Esophagus muscularis mucosa (tissue), 4 donors: Measurements from ENCODE around the gene PRKCQ. TPM values are rescaled to one million over a fixed set of nuclear protein-coding genes. Genes with fewer than 3 reads are reported as not detected.

Experiments
- DNase-seq: peaks from one replicate; pipeline ENCODE4 v3.0.0-alpha.2; 2017; ENCODE audit errors: extremely low spot score
- H3K27ac ChIP-seq, 4 donors: fragments of 200-600 bp; sonication (generic); replicated peaks in 1 of 4; 1 replicate in 3 of 4; 2 replicates in 1 of 4; pipeline ENCODE4 v1.5.1; 2016 to 2019; ENCODE audit warnings: mild to moderate bottlenecking in 1 of 4
- H3K27me3 ChIP-seq, 4 donors: fragments of 200-600 bp; sonication (generic); one replicate each; pipeline versions ENCODE4 v1.5.1 to v1.6.0; 2016 to 2019
- H3K36me3 ChIP-seq, 4 donors: fragments of 200-600 bp; sonication (generic); one replicate each; pipeline ENCODE4 v1.5.1; 2016 to 2019
- H3K4me1 ChIP-seq, 4 donors: fragments of 200-600 bp; sonication (generic); one replicate each; pipeline ENCODE4 v1.5.1; 2016 to 2019
- H3K4me3 ChIP-seq, 4 donors: fragments of 200-600 bp; sonication (generic); 1 replicate in 2 of 4; 2 replicates in 2 of 4; pipeline ENCODE4 v1.5.1; 2016 to 2019; ENCODE audit warnings: mild to moderate bottlenecking in 4 of 4, moderate library complexity in 1 of 4
- H3K9me3 ChIP-seq, 4 donors: fragments of 200-600 bp; sonication (generic); 1 replicate in 3 of 4; 2 replicates in 1 of 4; pipeline ENCODE4 v1.5.1; 2016 to 2019
- EP300 ChIP-seq: sonication (generic); formaldehyde crosslinking; IDR thresholded peaks from one replicate; pipeline ENCODE4 v1.6.1; 2017; ENCODE audit warnings: antibody characterized with exemption
- POLR2A ChIP-seq: fragments of 450-650 bp; IDR thresholded peaks from one replicate; pipeline ENCODE4 v1.6.1; 2017; ENCODE audit warnings: antibody characterized with exemption, moderate library complexity, mild to moderate bottlenecking, low read depth
- POLR2AphosphoS5 ChIP-seq, 2 donors: sonication (generic); formaldehyde crosslinking; IDR thresholded peaks; one replicate each; pipeline ENCODE4 v1.6.1; 2017; ENCODE audit warnings: antibody characterized with exemption in 2 of 2
- WGBS: methylation state at CpG from one replicate; pipeline ENCODE4 v1.1.5; 2018; 5-methylcytosine and 5-hydroxymethylcytosine counted together
- intact Hi-C: fragments of 100-400 bp; cut with DNase I; formaldehyde crosslinking; loops from one replicate; pipeline ENCODE4 v1.15.1; 2023
- total RNA-seq, 4 donors: library from RNA; depleted of rRNA; stranded (reverse); fragments of >200 nt; gene quantifications; one replicate each; pipeline versions ENCODE4 v1.1.0 to v1.2.1, GENCODE V29; 2016
- TF ChIP-seq, protein P1 (sequence below), 3 experiments: fragments of 200-600 bp in 2 of 3; fragments of 450-650 bp in 1 of 3; sonication (generic) in 2 of 3; IDR thresholded peaks; one replicate each; pipeline ENCODE4 v1.5.1; 2017 to 2019; ENCODE audit warnings: antibody characterized with exemption in 3 of 3, mild to moderate bottlenecking in 2 of 3, moderate library complexity in 1 of 3

Gene PRKCQ
- total RNA-seq, 4 donors from 2014 or later, result 4.6 to 9.4 (median 6.8) TPM

DNA sequence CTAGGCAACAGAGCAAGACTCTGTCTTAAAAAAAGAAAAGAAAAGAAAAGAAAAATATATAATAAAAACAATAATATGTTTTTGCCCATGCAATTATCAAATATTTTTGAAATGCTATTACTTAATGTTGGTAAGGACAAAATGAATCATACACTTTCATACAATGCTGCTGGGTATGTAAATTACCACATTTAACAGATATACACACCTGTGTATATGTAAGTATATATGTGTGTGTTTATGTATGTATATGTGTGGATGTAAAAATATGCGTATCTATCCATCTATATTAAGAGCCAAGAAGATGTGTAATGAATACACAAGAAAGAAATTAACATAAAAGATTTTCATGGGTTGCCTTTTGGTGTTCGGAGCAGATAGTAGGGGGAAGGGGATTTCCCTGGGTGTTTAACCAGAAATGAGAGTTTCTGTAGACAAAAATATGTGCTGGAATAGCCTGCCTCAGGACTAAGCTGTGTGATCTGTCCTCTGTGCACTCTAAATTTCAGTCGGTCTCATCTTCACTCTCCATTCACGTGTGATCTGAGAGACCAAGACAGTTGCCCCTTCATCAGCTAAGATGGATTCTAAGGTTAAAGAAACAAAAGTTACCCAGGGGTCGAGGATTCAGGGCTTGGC lies 61.2 kb downstream of the PRKCQ start:
- no peak overlapping the region for H3K4me3 ChIP-seq
- TF ChIP-seq EP300, result no peak
- no peak for TF ChIP-seq POLR2AphosphoS5 (IDR thresholded peaks at IDR 0.05)
- TF ChIP-seq, protein P1, sequence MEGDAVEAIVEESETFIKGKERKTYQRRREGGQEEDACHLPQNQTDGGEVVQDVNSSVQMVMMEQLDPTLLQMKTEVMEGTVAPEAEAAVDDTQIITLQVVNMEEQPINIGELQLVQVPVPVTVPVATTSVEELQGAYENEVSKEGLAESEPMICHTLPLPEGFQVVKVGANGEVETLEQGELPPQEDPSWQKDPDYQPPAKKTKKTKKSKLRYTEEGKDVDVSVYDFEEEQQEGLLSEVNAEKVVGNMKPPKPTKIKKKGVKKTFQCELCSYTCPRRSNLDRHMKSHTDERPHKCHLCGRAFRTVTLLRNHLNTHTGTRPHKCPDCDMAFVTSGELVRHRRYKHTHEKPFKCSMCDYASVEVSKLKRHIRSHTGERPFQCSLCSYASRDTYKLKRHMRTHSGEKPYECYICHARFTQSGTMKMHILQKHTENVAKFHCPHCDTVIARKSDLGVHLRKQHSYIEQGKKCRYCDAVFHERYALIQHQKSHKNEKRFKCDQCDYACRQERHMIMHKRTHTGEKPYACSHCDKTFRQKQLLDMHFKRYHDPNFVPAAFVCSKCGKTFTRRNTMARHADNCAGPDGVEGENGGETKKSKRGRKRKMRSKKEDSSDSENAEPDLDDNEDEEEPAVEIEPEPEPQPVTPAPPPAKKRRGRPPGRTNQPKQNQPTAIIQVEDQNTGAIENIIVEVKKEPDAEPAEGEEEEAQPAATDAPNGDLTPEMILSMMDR (IDR thresholded peaks at IDR 0.05), result no peak
- no peak for TF ChIP-seq POLR2A
- H3K4me1 ChIP-seq, result no peaks in the 10 kb centered on the region
- no peaks in the 10 kb centered on the region for H3K36me3 ChIP-seq
- DNase-seq, result no peak
- WGBS, result 76% methylated on average over 5 of the region's 5 CpGs
- H3K27me3 ChIP-seq, result peaks cover 0 to 17% (median 0%) of the 10 kb centered on the region in 4 donors
- intact Hi-C loops, result no loop called here
- H3K27ac ChIP-seq, result no peak overlapping the region
- H3K9me3 ChIP-seq, result no peaks in the 10 kb centered on the region

DNA sequence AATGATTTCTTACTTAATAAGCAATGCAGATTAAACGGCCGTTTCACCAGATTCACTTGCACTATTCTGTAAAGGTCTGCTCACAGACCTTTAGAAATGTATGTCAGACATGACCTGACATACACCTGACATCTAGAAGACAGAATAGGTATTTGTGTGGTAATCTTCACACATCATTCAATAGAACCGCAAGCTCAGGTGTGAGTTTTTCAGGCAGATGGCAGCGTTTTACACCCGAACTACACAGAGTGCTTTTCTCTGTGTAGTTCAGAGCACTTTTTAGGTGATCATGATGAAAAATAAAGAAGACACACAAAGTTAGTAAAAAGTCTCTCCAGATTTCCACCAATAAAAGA lies 63.2 kb downstream of the PRKCQ start:
- DNase-seq, result peak; percentile 37
- intact Hi-C loops, result no loop called here

DNA sequence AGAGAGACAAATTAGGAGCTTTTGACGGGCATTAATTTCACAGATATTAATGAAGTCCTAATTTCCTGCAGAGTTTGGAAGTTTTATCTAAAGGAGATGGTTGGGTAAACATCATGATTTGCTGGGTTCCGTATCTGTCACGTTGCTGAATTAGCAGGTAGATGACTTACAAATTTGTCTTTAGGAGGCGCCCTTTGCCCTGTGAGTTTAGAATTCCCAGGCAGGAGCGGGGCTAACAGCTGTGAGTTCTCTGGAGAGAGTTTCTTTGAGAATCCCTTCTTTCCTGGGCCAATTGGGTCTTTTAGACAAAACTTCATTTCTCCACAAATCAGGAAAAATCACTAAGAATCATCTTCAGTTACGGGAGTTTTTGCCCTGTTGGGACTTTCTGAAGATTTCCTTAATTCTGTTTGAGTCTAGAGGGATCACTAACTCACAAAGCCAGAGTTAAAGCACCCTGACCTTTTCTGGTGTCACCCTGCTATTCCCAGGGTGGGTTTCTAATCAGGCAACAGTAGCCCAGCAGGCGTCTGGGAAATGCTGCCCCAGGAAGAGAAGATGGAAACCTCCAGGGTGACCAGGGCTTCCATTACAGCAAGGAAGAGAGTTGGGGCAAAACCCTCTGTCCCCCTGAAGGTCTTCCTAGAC lies 63.7 kb downstream of the PRKCQ start:
- 52% methylated on average over 7 of the region's 7 CpGs for WGBS
- intact Hi-C loops, result no loop called here
- peak; percentile 79 for DNase-seq
- Histone ChIP-seq H3K9me3 (no peaks in the 10 kb centered on the region), H3K36me3 (no peaks in the 10 kb centered on the region), H3K4me1 (no peaks in the 10 kb centered on the region), H3K27me3 (peaks cover 0 to 17% (median 0%) of the 10 kb centered on the region in 4 donors), H3K27ac (no peak overlapping the region), H3K4me3 (no peak overlapping the region)
- TF ChIP-seq POLR2AphosphoS5 (IDR thresholded peaks at IDR 0.05) (no peak), EP300 (no peak), POLR2A (no peak)
- TF ChIP-seq, protein P1 (IDR thresholded peaks at IDR 0.05), result no peak

More for the DNA sequence above, 63.2 kb downstream of the PRKCQ start:
- Histone ChIP-seq H3K36me3 (no peaks in the 10 kb centered on the region), H3K9me3 (no peaks in the 10 kb centered on the region), H3K4me1 (no peaks in the 10 kb centered on the region), H3K4me3 (no peak overlapping the region), H3K27me3 (peaks cover 0 to 17% (median 0%) of the 10 kb centered on the region in 4 donors), H3K27ac (no peak overlapping the region)
- TF ChIP-seq POLR2A (no peak), EP300 (no peak), POLR2AphosphoS5 (IDR thresholded peaks at IDR 0.05) (no peak)
- TF ChIP-seq, protein P1 (IDR thresholded peaks at IDR 0.05), result no peak
- 82% methylated on average over 5 of the region's 5 CpGs for WGBS

DNA sequence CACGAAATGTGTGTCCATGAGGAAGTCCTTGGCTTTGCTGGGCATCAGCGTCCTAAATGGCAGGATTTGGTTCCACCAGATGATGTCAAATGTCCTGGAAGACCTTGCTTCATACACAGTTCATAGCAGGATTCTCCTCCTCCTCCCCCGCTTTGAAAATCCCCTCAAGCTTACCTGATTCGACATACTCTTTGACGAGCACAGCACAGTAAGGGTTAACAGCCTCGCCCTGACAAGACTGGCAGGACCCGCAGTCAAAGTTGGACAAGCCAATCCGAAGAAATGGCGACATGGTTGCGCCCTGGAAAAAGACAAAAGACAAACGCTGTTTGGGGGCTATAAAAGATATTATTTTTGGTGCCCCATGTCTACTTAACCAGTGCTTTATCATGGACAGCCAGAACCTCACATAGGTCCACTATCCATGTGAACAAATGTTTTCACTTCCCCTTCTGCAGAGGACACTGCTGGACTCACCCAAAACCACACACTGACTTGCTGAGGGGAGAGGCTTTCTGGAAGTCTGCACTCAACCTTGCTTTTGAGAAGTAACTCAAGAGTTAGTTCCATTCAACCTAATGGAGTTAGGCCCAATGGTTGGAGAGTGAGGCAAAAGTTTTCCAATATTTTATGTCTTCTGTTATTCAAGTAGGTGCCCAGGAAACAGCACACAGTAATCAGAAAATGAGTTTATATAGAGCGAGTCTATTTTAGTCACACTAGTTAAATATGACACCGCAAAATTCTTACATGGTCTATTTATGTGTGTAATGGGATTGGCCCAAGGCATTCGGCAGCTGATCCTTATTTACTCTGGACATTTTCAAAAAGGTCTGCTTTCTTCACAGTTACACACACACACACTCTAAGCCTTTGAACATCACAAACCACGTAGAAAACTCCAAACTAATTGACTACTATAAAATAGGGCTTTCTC lies 65.0 kb downstream of the PRKCQ start:
- Histone ChIP-seq H3K27me3 (peaks cover 0 to 9% (median 0%) of the 10 kb centered on the region in 4 donors), H3K4me1 (no peaks in the 10 kb centered on the region), H3K9me3 (no peaks in the 10 kb centered on the region), H3K36me3 (no peaks in the 10 kb centered on the region), H3K27ac (no peak overlapping the region), H3K4me3 (no peak overlapping the region)
- intact Hi-C loops, result no loop called here
- TF ChIP-seq, protein P1 (IDR thresholded peaks at IDR 0.05), result no peak
- no peak for TF ChIP-seq EP300
- no peak for TF ChIP-seq POLR2A
- no peak for TF ChIP-seq POLR2AphosphoS5 (IDR thresholded peaks at IDR 0.05)
- peak; percentile 60 for DNase-seq
- 72% methylated on average over 15 of the region's 15 CpGs for WGBS
